GM19397 (cell line): Measurements from ENCODE around the gene AANAT.
"Not testable (repeated sequence)": the region's sequence is repeated elsewhere in the genome, so short reads cannot be mapped to it uniquely, and the experiment has no call there.

ENCODE experiments used
- ATAC-seq: cut with Tn5 transposase; IDR thresholded peaks from one replicate; pipeline ENCODE4 v1.9.1; 2021; ENCODE audit warnings: mild to moderate bottlenecking, moderate library complexity; ENCODE audit not compliant: unreplicated experiment

AANAT gene

DNA sequence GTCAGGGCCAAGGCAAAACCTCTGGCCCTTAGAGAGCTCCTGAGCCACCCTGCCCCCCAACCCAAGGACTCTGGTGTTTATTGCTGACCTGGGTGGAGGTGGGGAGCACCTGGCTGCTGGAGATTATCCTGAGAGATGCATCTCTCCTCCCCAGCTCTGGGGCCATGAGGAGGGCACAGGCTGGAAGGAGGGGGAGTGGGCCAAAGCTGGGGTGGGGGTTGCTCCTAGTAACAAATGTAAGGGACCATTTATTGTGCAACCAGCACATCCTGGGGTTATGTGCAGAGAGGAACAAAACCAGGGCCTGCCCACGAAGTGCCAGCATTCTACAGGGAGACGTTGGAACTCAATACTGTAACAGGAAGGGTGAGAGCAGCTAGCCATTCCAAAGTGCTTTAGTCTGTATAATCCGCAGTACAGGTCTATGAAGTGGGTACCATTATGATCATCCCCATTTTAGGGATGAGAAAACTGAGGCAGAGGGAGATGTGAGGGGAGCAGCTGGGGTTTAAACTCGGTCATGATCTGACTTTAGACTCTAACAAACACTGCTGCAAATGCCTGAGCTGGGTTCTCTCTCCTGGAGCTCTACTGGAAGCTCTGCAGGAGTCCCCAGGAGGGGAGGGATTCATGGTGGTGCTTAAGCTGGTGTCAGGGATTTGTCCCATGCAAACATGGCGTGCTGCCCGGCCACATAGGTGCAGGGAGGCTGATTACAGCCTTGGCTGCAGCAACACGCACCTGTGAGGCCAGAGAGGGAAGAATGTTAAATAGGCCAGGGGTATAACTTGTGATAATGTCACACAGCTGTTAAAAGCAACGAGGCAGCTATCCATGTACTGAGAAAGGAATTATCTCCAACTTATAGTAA is 35.2 kb downstream of the AANAT start:
- no peak for ATAC-seq

DNA sequence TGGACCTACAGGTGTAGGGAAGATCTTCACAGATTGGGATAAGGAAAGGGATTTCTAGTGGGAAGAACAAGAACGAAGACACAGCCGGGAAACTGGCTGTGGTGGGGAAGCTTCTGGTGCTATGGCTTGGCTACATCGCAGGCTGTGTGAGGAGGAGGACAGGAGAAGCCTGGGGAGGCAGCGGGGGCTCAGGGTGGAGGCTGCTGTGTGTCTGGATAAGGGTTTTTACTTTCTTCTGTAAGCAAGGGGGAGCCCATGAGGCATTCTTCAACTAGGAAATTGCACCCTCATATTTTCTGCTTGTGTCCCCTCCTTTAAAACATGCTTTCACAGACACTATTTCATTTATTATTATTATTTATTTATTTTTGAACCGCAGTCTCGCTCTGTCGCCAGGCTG is 36.7 kb downstream of the AANAT start:
- ATAC-seq, result no peak

DNA sequence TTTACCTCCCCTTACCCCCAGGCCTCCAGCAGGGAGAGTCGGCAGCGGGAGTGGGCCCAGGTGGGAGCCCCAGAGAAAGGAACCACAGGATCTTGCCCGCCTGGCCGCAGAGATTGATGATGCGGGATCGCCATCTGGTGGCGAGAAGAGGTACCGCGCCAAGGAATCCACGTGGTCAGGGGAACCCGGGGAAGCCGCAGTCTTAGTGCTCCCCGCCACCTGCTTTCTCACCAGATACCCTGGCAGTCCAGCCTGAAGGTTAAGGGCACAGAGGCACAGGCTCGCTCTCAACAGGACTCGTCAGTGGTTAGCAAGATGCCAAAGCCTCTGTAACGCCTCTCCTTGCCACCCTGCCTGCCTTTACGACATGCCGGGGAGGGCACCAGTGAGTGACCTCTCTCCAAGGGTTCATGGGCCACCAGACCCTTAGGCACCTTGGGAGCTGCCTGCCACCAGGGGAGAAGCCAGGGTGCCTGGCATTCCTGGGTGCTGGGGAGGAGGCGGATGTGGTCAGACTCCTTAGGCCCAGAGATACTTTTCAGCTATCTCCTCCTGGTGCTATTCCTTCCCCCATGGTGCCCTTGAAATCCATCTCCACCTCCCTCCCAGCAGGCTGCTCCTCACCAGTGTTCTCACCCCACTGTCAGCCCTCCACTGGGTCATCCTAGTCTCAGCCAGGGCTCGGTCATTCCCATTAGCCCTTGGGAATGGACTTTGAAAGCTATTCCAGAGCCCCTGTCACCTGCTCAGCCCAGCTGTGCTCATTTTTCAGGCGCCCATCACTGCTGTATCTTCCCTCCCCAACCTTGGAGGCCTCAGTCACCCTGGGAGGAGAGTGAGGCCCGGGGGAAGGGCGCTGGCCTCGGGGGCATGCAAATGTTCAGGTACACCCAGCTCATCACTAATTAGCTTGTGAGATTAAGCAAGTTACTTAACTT is 39.3 kb downstream of the AANAT start:
- peak; percentile 64 for ATAC-seq

DNA sequence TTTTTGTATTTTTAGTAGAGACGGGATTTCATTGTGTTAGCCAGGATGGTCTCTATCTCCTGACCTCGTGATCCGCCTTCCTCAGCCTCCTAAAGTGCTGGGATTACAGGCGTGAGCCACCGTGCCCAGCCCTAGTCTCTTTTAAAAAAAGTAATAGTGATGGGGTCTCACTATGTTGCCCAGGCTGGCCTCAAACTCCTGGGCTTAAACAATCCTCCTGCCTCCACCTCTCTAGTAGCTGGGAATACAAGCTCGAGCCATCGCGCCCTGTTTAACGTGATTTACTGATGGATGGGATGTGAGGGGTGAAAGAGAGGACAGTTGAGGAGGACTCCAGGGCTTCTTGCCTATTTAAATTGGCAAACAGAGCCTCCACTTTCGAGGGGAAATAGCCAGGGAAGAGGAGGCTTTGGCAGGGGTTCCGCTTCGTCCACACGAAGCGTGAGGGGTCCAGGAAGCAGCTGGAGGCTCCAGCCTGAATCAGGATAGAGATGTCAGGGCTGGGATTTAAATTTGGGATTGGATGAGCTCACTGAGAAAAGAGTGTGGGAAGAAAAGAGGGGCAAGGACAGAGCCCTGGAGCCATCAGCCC is 41.2 kb downstream of the AANAT start:
- not testable (repeated sequence) for ATAC-seq

DNA sequence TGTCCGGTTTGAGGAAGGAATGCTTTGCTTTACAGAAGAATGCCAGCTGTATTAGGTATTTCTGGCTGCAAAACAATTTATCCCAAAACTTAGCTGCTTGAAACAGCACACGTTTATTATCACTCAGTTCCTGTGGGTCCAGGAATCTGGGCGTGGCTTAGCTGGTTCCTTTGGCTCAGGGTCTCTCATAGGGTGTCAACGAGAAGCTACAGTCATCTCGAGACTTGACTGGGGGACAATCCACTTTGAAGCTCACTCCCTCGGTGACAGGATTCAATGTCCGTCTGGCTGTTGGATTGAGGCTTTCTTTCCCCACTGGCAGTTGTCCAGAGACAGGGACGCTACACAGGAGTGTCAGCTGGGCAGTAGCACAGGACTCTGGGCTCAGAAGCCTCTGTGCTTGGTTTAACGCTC is 43.4 kb downstream of the AANAT start:
- ATAC-seq, result no peak

DNA sequence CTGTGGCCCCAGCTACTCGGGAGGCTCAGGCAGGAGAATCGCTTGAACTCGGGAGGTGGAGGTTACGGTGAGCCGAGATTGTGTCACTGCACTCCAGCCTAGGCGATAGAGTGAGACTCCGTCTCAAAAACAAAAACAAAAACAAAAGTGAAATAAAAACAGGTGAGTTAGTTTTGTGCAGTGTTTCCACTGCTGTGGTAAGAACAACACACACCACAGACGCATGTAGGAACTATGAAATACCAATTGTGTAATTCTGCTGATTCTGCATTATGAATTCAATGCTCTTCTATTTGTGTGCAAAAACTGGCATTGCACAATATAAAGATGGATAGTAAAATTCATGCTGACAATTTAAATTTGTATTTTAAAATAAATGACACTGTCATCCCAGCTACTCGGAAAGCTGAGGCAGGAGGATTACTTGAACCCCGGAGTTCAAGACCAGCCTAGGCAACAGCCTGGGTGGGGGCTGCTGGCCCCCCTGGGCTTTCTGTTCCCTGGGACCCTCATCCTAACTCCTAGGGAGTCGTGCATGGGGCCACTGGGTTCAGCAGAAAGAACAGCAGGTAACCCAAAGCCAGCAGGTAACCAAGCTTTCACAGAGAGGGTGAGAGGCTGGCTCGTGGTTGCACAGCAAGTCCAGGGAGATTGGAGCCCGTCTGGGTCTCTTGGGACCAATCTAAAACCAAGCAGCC is 44.4 kb downstream of the AANAT start:
- ATAC-seq, result no peak

DNA sequence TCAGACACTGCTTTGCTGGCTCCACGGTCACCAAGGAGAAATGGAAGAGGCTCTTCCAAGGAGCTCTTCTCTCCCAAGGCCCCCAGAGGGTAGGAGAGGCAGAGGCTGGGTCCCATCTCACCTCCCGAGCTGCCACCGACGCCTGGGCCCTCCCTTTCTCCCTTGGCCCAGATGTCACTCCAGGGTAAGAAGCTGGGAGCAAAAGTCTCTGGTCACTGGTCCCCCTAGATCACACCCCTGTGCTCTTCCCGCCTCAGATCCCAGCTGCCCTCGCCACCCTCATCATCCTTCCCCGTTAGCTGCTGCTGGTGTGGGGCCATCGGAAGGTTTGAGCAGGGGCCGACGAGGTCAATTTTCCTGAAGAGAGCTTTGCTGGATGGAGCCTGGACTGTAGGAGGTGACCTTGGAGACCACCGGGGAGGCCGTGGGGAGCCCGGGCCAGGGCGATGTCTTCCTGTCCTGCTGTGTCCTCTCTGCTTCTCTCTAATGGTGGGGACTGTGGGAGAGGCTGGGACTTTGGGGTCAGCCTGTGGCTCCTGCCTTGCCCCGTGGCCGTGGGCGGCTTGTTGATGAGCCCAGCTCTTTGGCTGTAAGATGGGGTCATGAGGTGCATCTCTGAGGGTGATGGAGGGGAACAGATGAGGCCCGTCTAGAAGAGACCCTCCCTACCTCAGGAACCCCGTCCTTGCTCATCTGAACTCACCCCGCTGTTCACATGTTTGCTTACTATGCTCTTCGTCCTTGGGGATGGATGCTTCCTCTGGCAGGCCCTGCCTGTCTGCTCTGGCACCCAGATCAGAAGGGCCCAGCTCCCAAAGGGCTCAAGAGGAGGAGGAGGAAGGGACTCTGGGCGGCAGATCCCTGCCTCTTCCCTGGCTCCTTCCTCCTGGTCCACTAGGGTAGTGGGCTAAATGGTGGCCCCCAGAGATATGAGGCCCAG is 45.2 kb downstream of the AANAT start:
- ATAC-seq, result no peak

DNA sequence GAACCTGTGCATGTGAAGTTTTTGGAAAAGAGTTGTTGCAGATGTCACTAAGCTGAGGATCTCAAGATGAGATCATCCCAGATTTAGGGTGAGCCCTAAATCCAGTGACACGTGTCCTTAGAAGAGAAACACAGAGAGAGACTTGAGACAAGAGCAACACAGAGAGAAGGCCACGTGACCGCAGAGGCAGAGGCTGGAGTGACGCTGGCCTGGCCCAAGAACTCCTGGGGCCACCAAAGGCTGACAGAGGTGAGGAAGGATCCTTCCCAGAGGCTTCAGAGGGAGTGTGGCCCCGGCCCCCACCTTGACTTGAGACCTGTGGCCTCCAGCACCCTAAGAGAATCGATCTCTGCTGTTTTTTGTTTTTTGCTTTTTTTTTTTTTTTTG is 45.9 kb downstream of the AANAT start:
- no peak for ATAC-seq

DNA sequence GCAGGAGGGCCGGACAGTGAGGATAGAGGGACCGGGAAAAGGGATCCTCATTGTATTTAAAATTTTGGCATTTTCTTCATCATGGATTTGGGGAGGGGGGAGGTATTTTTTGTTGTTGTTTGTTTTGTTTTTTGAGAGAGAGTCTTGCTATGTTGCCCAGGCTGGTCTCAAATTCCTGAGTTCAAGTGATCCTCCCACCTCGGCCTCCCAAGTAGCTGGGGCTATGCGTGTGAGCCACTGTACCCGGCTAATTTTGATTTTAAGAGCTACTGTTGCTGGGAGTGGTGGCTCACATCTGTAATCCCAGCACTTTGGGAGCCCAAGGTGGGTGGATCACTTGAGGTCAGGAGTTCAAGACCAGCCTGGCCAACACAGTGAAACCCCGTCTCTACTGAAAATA is 47.0 kb downstream of the AANAT start:
- not testable (repeated sequence) for ATAC-seq

DNA sequence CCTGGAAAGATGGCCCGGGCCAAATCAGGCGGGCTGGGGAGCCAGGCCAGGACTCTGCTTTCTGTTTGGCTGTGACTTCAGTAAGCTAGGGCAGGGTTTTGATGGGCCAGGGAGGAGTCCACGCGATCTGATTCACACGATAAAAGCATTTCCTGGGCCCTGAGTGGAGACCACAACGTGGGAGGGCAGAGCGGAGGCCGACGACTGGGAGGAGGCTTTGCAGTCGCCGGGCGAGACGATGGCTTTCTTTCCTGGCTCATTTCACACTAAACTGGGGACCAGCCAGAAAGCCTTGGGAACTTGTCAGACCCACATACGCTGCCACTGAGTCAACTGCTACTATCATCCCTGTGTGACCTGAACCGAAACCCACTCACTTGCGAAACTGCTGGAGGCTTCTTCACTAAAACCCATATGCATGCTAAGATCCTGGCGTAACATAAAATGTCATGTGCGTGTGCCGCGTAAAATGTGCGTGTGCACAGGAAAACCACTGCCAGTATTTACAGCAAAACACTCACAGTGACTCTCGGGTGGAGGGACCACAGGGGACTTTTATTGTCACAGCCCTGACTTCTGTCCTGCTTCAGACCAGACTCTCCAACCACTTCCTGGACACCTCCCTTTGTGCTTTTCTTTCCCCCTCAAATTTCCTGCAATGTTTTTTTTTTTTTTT is 48.0 kb downstream of the AANAT start:
- ATAC-seq, result no peak

DNA sequence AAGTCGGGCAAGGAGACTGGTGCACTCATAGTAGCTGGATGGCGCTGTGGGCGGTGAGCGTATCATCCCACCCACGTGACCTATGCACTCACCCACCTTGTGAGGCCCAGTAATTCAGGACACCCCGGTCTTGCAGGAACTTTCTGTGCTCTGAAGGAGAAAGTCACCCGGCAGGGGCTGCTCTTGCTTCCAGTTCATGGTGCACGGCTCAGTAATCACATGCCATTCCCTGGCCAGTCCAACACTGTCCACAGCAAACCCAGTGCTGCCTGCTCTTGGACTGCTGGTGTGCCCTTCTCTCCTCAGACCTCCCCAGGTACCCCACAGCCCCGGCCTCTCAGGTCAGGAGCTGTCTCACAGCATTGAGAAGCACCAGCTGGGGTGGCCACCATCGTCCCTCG is 50.2 kb downstream of the AANAT start:
- no peak for ATAC-seq

DNA sequence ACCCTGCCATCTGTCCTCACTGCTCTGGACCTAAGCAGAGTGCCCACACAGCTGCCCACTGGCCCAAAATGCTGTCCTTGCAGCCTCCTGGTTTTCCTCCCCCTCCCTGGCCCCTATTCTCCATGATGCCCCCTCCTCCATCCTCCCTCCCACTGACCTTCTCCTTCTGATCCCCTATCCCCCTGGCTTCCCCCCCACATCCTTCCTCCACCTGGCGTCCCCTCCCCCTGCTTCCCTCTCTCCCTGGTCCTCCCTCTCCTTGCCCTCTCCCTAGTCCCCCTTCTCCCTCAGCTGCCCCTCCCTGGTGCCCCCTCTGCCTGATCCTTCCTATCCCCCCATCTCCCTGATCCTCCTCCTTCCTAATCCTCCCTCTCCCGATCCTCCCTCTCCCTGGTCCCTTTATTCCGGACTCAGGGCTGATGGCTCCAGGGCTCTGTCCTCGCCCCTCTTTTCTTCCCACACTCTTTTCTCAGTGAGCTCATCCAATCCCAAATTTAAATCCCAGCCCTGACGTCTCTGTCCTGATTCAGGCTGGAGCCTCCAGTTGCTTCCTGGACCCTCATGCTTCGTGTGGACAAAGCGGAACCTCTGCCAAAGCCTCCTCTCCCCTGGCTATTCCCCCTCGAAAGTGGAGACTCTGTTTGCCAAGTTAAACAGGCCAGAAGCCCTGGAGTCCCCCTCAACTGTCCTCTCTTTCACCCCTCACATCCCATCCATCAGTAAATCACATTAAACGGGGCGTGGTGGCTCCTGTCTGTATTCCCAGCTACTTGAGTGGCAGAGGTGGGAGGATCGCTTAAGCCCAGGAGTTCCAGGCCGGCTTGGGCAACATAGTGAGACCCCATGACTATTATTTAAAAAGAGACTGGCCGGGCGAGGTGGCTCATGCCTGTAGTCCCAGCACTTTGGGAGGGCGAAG is 51.9 kb downstream of the AANAT start:
- ATAC-seq, result no peak
